Trophoblast cell (in vitro differentiated cells and primary cell): ENCODE results near the gene UNC79.

Experiments used
- DNase-seq, 2 donors: peaks; one replicate each; pipeline ENCODE4 v3.0.0-alpha.2; 2016
- H2AFZ ChIP-seq: 2 replicates; pipeline ENCODE4 v1.6.1; 2013; ENCODE audit warnings: low read length, moderate library complexity, mild to moderate bottlenecking; ENCODE audit not compliant: insufficient read depth, poor library complexity
- H2AK5ac ChIP-seq: 2 replicates; pipeline ENCODE4 v1.6.1; 2013; ENCODE audit warnings: mild to moderate bottlenecking, low read length
- H2BK120ac ChIP-seq: 2 replicates; pipeline ENCODE4 v1.6.1; 2013; ENCODE audit warnings: low read length, mild to moderate bottlenecking, moderate library complexity; ENCODE audit not compliant: insufficient read depth, poor library complexity
- H2BK12ac ChIP-seq: 2 replicates; pipeline ENCODE4 v1.6.1; 2013; ENCODE audit warnings: mild to moderate bottlenecking, low read length, moderate library complexity
- H2BK5ac ChIP-seq: 2 replicates; pipeline ENCODE4 v1.6.1; 2013; ENCODE audit warnings: low read length, low read depth, moderate library complexity, mild to moderate bottlenecking; ENCODE audit not compliant: poor library complexity
- H3K14ac ChIP-seq: 2 replicates; pipeline ENCODE4 v1.6.1; 2013; ENCODE audit warnings: mild to moderate bottlenecking, low read length
- H3K18ac ChIP-seq: 2 replicates; pipeline ENCODE4 v1.6.1; 2013; ENCODE audit warnings: mild to moderate bottlenecking, low read length
- H3K23ac ChIP-seq: 2 replicates; pipeline ENCODE4 v1.6.1; 2013; ENCODE audit warnings: low read length
- H3K27ac ChIP-seq: 2 replicates; pipeline ENCODE4 v1.5.1; 2013; ENCODE audit warnings: low read depth, mild to moderate bottlenecking, inconsistent platforms, low read length, moderate library complexity
- H3K27me3 ChIP-seq: 2 replicates; pipeline ENCODE4 v1.6.1; 2013; ENCODE audit warnings: inconsistent platforms, mild to moderate bottlenecking, low read length, moderate library complexity; ENCODE audit not compliant: insufficient read depth
- H3K36me3 ChIP-seq, 2 experiments: 1 replicate in 1 of 2; 2 replicates in 1 of 2; pipeline ENCODE4 v1.6.1; 2013; ENCODE audit warnings: low read length in 2 of 2, mild to moderate bottlenecking in 2 of 2, moderate library complexity in 1 of 2; ENCODE audit not compliant: insufficient read depth in 2 of 2, control insufficient read depth in 1 of 2
- H3K4ac ChIP-seq: 2 replicates; pipeline ENCODE4 v1.6.1; 2013; ENCODE audit warnings: low read depth, mild to moderate bottlenecking, low read length, moderate library complexity
- H3K4me1 ChIP-seq, 2 experiments: 1 replicate in 1 of 2; 2 replicates in 1 of 2; pipeline ENCODE4 v1.6.1; 2013; ENCODE audit warnings: low read length in 2 of 2, mild to moderate bottlenecking in 2 of 2, moderate library complexity in 1 of 2; ENCODE audit not compliant: insufficient read depth in 2 of 2, control insufficient read depth in 1 of 2
- H3K4me2 ChIP-seq: 2 replicates; pipeline ENCODE4 v1.6.1; 2013; ENCODE audit warnings: inconsistent platforms, mild to moderate bottlenecking, low read length, moderate library complexity
- H3K4me3 ChIP-seq: 2 replicates; pipeline ENCODE4 v1.5.1; 2013; ENCODE audit warnings: mild to moderate bottlenecking, low read depth, low read length, inconsistent platforms
- H3K79me1 ChIP-seq: one replicate; pipeline ENCODE4 v1.6.1; 2013; ENCODE audit warnings: low read length
- H3K79me2 ChIP-seq: 2 replicates; pipeline ENCODE4 v1.6.1; 2013; ENCODE audit warnings: low read length, mild to moderate bottlenecking; ENCODE audit not compliant: control insufficient read depth, insufficient read depth, poor library complexity
- H3K9ac ChIP-seq: 2 replicates; pipeline ENCODE4 v1.6.1; 2013; ENCODE audit warnings: mild to moderate bottlenecking, low read length
- H3K9me3 ChIP-seq: 2 replicates; pipeline ENCODE4 v1.6.1; 2013; ENCODE audit warnings: low read depth, mild to moderate bottlenecking, control low read depth, inconsistent platforms, low read length; ENCODE audit not compliant: insufficient read depth
- H4K12ac ChIP-seq: 2 replicates; pipeline ENCODE4 v1.6.1; 2013; ENCODE audit warnings: low read depth, mild to moderate bottlenecking, low read length, moderate library complexity
- H4K8ac ChIP-seq: 2 replicates; pipeline ENCODE4 v1.6.1; 2013; ENCODE audit warnings: low read depth, mild to moderate bottlenecking, low read length, moderate library complexity
- H4K91ac ChIP-seq: one replicate; pipeline ENCODE4 v1.6.1; 2013; ENCODE audit warnings: low read depth, mild to moderate bottlenecking, low read length, moderate library complexity
- WGBS: extraction: QIAGEN DNeasy Blood & Tissue Kit; methylation state at CpG from one replicate; pipeline ENCODE4 v1.1.7; 2013; ENCODE audit warnings: missing lambda C conversion rate; ENCODE audit not compliant: insufficient read length, insufficient coverage; ENCODE audit errors: extremely low coverage; 5-methylcytosine and 5-hydroxymethylcytosine counted together

Gene UNC79

GRCh38 chr14:93538413-93538812 is 107.7 kb downstream of the UNC79 start:
- no peak overlapping the region for H3K18ac ChIP-seq
- H3K79me1 ChIP-seq, result no peaks in the 10 kb centered on the region
- no peak overlapping the region for H2AK5ac ChIP-seq
- H3K9ac ChIP-seq, result no peak overlapping the region
- no peaks in the 10 kb centered on the region for H3K36me3 ChIP-seq
- H3K14ac ChIP-seq, result no peak overlapping the region
- no peak overlapping the region for H2BK120ac ChIP-seq
- no peak overlapping the region for H3K4ac ChIP-seq
- H3K79me2 ChIP-seq, result no peaks in the 10 kb centered on the region
- H3K27ac ChIP-seq, result no peak overlapping the region
- no peak overlapping the region for H4K91ac ChIP-seq
- no peak overlapping the region for H2BK12ac ChIP-seq
- H3K4me3 ChIP-seq, result no peak overlapping the region
- no peaks in the 10 kb centered on the region for H3K4me1 ChIP-seq
- H3K4me2 ChIP-seq, result no peak overlapping the region
- H3K27me3 ChIP-seq, result no peaks in the 10 kb centered on the region
- no peak for DNase-seq
- H2AFZ ChIP-seq, result no peak overlapping the region
- no CpG with 5 or more reads among the region's 9 CpGs for WGBS
- H4K12ac ChIP-seq, result no peak overlapping the region
- no peaks in the 10 kb centered on the region for H3K9me3 ChIP-seq
- H3K23ac ChIP-seq, result no peak overlapping the region
- H2BK5ac ChIP-seq, result no peak overlapping the region
- no peak overlapping the region for H4K8ac ChIP-seq

- Histone ChIP-seq H2AFZ (no peak overlapping the region), H4K12ac (no peak overlapping the region)
- no CpG with 5 or more reads among the region's 1 CpG for WGBS
These were observed 109.5 kb downstream of the UNC79 start for GRCh38 chr14:93540235-93540634.

DNA sequence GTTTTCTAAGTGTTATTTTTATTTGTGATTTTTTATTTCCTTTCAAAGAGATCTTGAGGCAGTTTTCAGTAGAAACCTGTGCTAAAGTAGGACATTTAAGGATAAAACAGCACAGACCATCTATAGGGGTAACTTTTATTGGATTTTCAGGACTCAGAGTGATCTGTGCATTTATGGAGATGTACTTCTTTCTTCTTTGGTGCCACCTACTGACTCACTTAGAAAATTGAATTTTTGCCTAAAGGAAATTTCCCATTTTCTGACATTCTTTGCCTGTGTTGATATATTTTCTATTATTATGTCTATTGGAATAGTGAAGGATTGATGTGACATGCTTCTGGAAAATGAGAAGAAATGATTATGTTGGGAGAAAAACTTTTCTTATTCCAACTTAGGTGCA is 113.0 kb downstream of the UNC79 start:
- H3K79me2 ChIP-seq, result no peaks in the 10 kb centered on the region

More at GRCh38 chr14:93540235-93540634, 109.5 kb downstream of the UNC79 start:
- Histone ChIP-seq H2BK120ac (no peak overlapping the region), H4K91ac (no peak overlapping the region), H3K36me3 (no peaks in the 10 kb centered on the region), H3K9me3 (no peaks in the 10 kb centered on the region), H3K27me3 (no peaks in the 10 kb centered on the region), H3K9ac (no peak overlapping the region), H3K4me2 (no peak overlapping the region), H2BK12ac (no peak overlapping the region), H3K23ac (no peak overlapping the region), H2AK5ac (no peak overlapping the region), H3K18ac (no peak overlapping the region), H3K79me2 (no peaks in the 10 kb centered on the region), H3K4me3 (no peak overlapping the region), H3K14ac (no peak overlapping the region), H4K8ac (no peak overlapping the region), H2BK5ac (no peak overlapping the region), H3K4me1 (no peaks in the 10 kb centered on the region), H3K4ac (no peak overlapping the region), H3K79me1 (no peaks in the 10 kb centered on the region), H3K27ac (no peak overlapping the region)
- DNase-seq, result no peak

GRCh38 chr14:93544212-93544611 is 113.5 kb downstream of the UNC79 start:
- H3K23ac ChIP-seq, result no peak overlapping the region
- no peak for DNase-seq

More for the DNA sequence above, 113.0 kb downstream of the UNC79 start:
- H2BK5ac ChIP-seq, result no peak overlapping the region
- no peak overlapping the region for H3K4me3 ChIP-seq
- H3K14ac ChIP-seq, result no peak overlapping the region
- no peaks in the 10 kb centered on the region for H3K36me3 ChIP-seq
- no peaks in the 10 kb centered on the region for H3K9me3 ChIP-seq
- H2AK5ac ChIP-seq, result no peak overlapping the region
- no peak overlapping the region for H3K18ac ChIP-seq
- no peak overlapping the region for H2AFZ ChIP-seq
- H3K9ac ChIP-seq, result no peak overlapping the region
- no peak overlapping the region for H3K4me2 ChIP-seq
- H3K79me1 ChIP-seq, result no peaks in the 10 kb centered on the region
- H3K27me3 ChIP-seq, result no peaks in the 10 kb centered on the region
- no peak overlapping the region for H2BK120ac ChIP-seq
- DNase-seq, result peak in 1 of 2 donors; percentile 52
- peaks cover 0 to 2% of the 10 kb centered on the region in 2 experiments for H3K4me1 ChIP-seq
- H4K8ac ChIP-seq, result no peak overlapping the region
- H3K23ac ChIP-seq, result no peak overlapping the region
- H3K4ac ChIP-seq, result no peak overlapping the region
- H4K91ac ChIP-seq, result no peak overlapping the region
- no peak overlapping the region for H4K12ac ChIP-seq
- no peak overlapping the region for H2BK12ac ChIP-seq
- no peak overlapping the region for H3K27ac ChIP-seq

More at GRCh38 chr14:93544212-93544611, 113.5 kb downstream of the UNC79 start:
- Histone ChIP-seq H4K8ac (no peak overlapping the region), H2AK5ac (no peak overlapping the region), H3K4me3 (no peak overlapping the region), H2BK120ac (no peak overlapping the region), H3K14ac (no peak overlapping the region), H3K18ac (no peak overlapping the region), H4K91ac (no peak overlapping the region), H2BK5ac (no peak overlapping the region), H3K9me3 (no peaks in the 10 kb centered on the region), H3K4me2 (no peak overlapping the region), H3K36me3 (no peaks in the 10 kb centered on the region), H3K9ac (no peak overlapping the region), H2AFZ (no peak overlapping the region), H3K79me2 (no peaks in the 10 kb centered on the region), H3K27ac (no peak overlapping the region), H3K4me1 (peaks cover 0 to 2% of the 10 kb centered on the region in 2 experiments), H2BK12ac (no peak overlapping the region), H3K79me1 (no peaks in the 10 kb centered on the region), H3K4ac (no peak overlapping the region), H4K12ac (no peak overlapping the region), H3K27me3 (no peaks in the 10 kb centered on the region)
- WGBS, result no CpG with 5 or more reads among the region's 3 CpGs
